Measurements from ENCODE around the gene KLHL40. TPM values are rescaled to one million over a fixed set of nuclear protein-coding genes. Genes with fewer than 3 reads are reported as not detected.

The KLHL40 gene
- total and polyA plus RNA-seq, 2 donors (not counting 3 experiments of a cell fraction or from before 2014, with no cell fraction given), result not detected

DNA sequence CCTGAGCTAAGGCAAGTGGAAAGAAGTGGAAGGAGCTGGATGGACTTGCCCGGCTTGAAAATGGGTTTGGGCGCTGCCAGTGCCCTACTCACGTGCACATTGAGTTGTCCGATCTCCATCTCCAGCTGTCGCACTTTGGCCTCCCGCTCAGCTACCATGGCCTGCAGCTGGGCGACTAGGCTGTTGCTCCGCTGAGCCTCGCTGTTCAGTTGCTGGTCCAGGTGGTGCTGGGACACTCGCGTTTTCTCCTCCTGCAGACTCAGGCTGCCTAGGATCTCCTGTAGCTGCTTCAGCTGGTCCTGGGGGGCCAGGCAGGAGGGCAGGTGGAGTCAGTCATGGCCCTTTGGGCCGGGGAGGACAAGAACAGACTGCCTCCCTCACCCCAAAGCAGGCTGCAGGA, 50.3 kb downstream of the KLHL40 start:
- Histone ChIP-seq H3K4me1 (ENCODE audit: control insufficient read depth, extremely low read depth, insufficient read depth, low read length) (no peaks in the 10 kb centered on the region), H3K9me3 (replicated peaks; ENCODE audit: control insufficient read depth, insufficient read depth, low read length) (no peaks in the 10 kb centered on the region), H4K20me1 (replicated peaks; ENCODE audit: control insufficient read depth, extremely low read depth, insufficient read depth, low read length) (no peaks in the 10 kb centered on the region), H3K4me3 (replicated peaks in 1 of 3; ENCODE audit: insufficient read depth in 1 of 3, low read depth in 1 of 3, low read length in 3 of 3) (no peak overlapping the region), H3K9ac (replicated peaks; ENCODE audit: extremely low read depth, insufficient read depth, low read length) (no peak overlapping the region), H3K79me2 (ENCODE audit: control insufficient read depth, insufficient read depth, low read length) (no peaks in the 10 kb centered on the region), H3K27me3 (ENCODE audit: control insufficient read depth in 2 of 2, insufficient read depth in 2 of 2, low read length in 2 of 2) (no peaks in the 10 kb centered on the region), H3K4me2 (ENCODE audit: insufficient read depth, low read length) (no peak overlapping the region), H2AFZ (ENCODE audit: low read depth, low read length) (no peak overlapping the region), H3K9me1 (replicated peaks; ENCODE audit: control insufficient read depth, extremely low read depth, insufficient read depth, low read length) (no peaks in the 10 kb centered on the region), H3K27ac (ENCODE audit: insufficient read depth, low read depth, low read length) (no peak overlapping the region), H3K36me3 (ENCODE audit: control insufficient read depth in 2 of 2, extremely low read depth in 1 of 2, insufficient read depth in 2 of 2, low read length in 2 of 2) (no peaks in the 10 kb centered on the region)
- dilution Hi-C loops (cut with MboI; ENCODE audit: extremely low pct_ligation_motif_present, low sequenced_read_pairs) (no loop called here), intact Hi-C loops (cut with micrococcal nuclease) (no loop called here)
- BruUV-seq (replicated peaks), result no TSS peak
- ChIA-PET POLR2A (no interaction called here), CTCF (interaction anchor here (1.9 kb wide), 1 partner anchor 9 kb away, joined by 10 read pairs; no protein-coding TSS in a partner anchor)
- DNase-seq (ENCODE audit: low read depth, low spot score), result no peak
- no peak for TF ChIP-seq POLR2A (IDR thresholded peaks at IDR 0.05; ENCODE audit: low read depth, low read length)
- no peak for TF ChIP-seq POLR2AphosphoS5 (IDR thresholded peaks at IDR 0.05; ENCODE audit: insufficient read depth, low read depth, low read length)
- TF ChIP-seq GATA2 (IDR thresholded peaks at IDR 0.05; ENCODE audit: insufficient read depth, insufficient read length, low read depth, low read length), result no peak
- TF ChIP-seq, protein P1, sequence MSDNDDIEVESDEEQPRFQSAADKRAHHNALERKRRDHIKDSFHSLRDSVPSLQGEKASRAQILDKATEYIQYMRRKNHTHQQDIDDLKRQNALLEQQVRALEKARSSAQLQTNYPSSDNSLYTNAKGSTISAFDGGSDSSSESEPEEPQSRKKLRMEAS (IDR thresholded peaks at IDR 0.05; ENCODE audit: insufficient read depth, insufficient read length), result no peak
- TF ChIP-seq JUN (IDR thresholded peaks at IDR 0.05; ENCODE audit: borderline replicate concordance, insufficient read depth, insufficient read length, low read depth), result no peak
- no peak for TF ChIP-seq MYC (IDR thresholded peaks at IDR 0.05; ENCODE audit: low read depth, low read length)
- no peak for FAIRE-seq

- no peaks in the 10 kb centered on the region for H3K36me3 ChIP-seq (ENCODE audit: control insufficient read depth in 2 of 2, extremely low read depth in 1 of 2, insufficient read depth in 2 of 2, low read length in 2 of 2)
- CTCF ChIA-PET, result interaction anchor here (1.9 kb wide), 1 partner anchor 8 kb away, joined by 10 read pairs; no protein-coding TSS in a partner anchor
- no peaks in the 10 kb centered on the region for H3K9me3 ChIP-seq (replicated peaks; ENCODE audit: control insufficient read depth, insufficient read depth, low read length)
- TF ChIP-seq, protein P1 (IDR thresholded peaks at IDR 0.05; ENCODE audit: insufficient read depth, insufficient read length), result no peak
- TF ChIP-seq JUN (IDR thresholded peaks at IDR 0.05; ENCODE audit: borderline replicate concordance, insufficient read depth, insufficient read length, low read depth), result no peak
- TF ChIP-seq, protein P2, sequence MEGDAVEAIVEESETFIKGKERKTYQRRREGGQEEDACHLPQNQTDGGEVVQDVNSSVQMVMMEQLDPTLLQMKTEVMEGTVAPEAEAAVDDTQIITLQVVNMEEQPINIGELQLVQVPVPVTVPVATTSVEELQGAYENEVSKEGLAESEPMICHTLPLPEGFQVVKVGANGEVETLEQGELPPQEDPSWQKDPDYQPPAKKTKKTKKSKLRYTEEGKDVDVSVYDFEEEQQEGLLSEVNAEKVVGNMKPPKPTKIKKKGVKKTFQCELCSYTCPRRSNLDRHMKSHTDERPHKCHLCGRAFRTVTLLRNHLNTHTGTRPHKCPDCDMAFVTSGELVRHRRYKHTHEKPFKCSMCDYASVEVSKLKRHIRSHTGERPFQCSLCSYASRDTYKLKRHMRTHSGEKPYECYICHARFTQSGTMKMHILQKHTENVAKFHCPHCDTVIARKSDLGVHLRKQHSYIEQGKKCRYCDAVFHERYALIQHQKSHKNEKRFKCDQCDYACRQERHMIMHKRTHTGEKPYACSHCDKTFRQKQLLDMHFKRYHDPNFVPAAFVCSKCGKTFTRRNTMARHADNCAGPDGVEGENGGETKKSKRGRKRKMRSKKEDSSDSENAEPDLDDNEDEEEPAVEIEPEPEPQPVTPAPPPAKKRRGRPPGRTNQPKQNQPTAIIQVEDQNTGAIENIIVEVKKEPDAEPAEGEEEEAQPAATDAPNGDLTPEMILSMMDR (IDR thresholded peaks at IDR 0.05; ENCODE audit: extremely low read depth in 1 of 2, insufficient read depth in 1 of 2, low read depth in 1 of 2, low read length in 2 of 2), result no peak
- no peak for TF ChIP-seq POLR2AphosphoS5 (IDR thresholded peaks at IDR 0.05; ENCODE audit: insufficient read depth, low read depth, low read length)
- no peak for TF ChIP-seq GATA2 (IDR thresholded peaks at IDR 0.05; ENCODE audit: insufficient read depth, insufficient read length, low read depth, low read length)
- TF ChIP-seq EZH2 (IDR thresholded peaks at IDR 0.05; ENCODE audit: borderline replicate concordance, low read depth, low read length, severe bottlenecking), result no peak
- TF ChIP-seq MYC (IDR thresholded peaks at IDR 0.05; ENCODE audit: low read depth, low read length), result no peak
- no peak for TF ChIP-seq POLR2A (IDR thresholded peaks at IDR 0.05; ENCODE audit: low read depth, low read length)
- TF ChIP-seq FOS (IDR thresholded peaks at IDR 0.05; ENCODE audit: borderline replicate concordance, insufficient read depth, low read length), result no peak
- no peaks in the 10 kb centered on the region for H3K4me1 ChIP-seq (ENCODE audit: control insufficient read depth, extremely low read depth, insufficient read depth, low read length)
- H3K9me1 ChIP-seq (replicated peaks; ENCODE audit: control insufficient read depth, extremely low read depth, insufficient read depth, low read length), result no peaks in the 10 kb centered on the region
- DNase-seq (ENCODE audit: low read depth, low spot score) (no peak), FAIRE-seq (no peak)
- no peak overlapping the region for H2AFZ ChIP-seq (ENCODE audit: low read depth, low read length)
- H3K4me3 ChIP-seq (replicated peaks in 1 of 3; ENCODE audit: insufficient read depth in 1 of 3, low read depth in 1 of 3, low read length in 3 of 3), result no peak overlapping the region
- no peaks in the 10 kb centered on the region for H3K79me2 ChIP-seq (ENCODE audit: control insufficient read depth, insufficient read depth, low read length)
- intact Hi-C loops (cut with micrococcal nuclease), result no loop called here
- no TSS peak for BruUV-seq (replicated peaks)
- H3K27ac ChIP-seq (ENCODE audit: insufficient read depth, low read depth, low read length), result no peak overlapping the region
- H3K27me3 ChIP-seq (ENCODE audit: control insufficient read depth in 2 of 2, insufficient read depth in 2 of 2, low read length in 2 of 2), result no peaks in the 10 kb centered on the region
- POLR2A ChIA-PET, result no interaction called here
- H4K20me1 ChIP-seq (replicated peaks; ENCODE audit: control insufficient read depth, extremely low read depth, insufficient read depth, low read length), result no peaks in the 10 kb centered on the region
- H3K9ac ChIP-seq (replicated peaks; ENCODE audit: extremely low read depth, insufficient read depth, low read length), result no peak overlapping the region
- dilution Hi-C loops (cut with MboI; ENCODE audit: extremely low pct_ligation_motif_present, low sequenced_read_pairs), result no loop called here
- H3K4me2 ChIP-seq (ENCODE audit: insufficient read depth, low read length), result no peak overlapping the region
These were observed 50.7 kb downstream of the KLHL40 start for GRCh38 chr3:42736081-42736480.
